HAP-1 (cell line): ENCODE results near the gene APOF.
A peak's percentile ranks its signal among the peaks of the same experiment; 100 is the strongest.
"Not testable (repeated sequence)": the region's sequence is repeated elsewhere in the genome, so short reads cannot be mapped to it uniquely, and the experiment has no call there.

Source experiments
- DNase-seq, 2 experiments: peaks; one replicate each; pipeline ENCODE4 v3.0.0-alpha.2; 2016 to 2020; ENCODE audit warnings: low spot score in 2 of 2
- H3K27me3 ChIP-seq: fragments of 250-450 bp; sonication (Bioruptor Pico); 2 replicates; pipeline ENCODE4 v1.5.1; 2020; ENCODE audit warnings: low read depth, mild to moderate bottlenecking, moderate library complexity
- H3K36me3 ChIP-seq: fragments of 250-450 bp; sonication (Bioruptor Pico); replicated peaks from 2 replicates; pipeline ENCODE4 v1.5.1; 2020; ENCODE audit warnings: mild to moderate bottlenecking
- H3K4me1 ChIP-seq: fragments of 250-450 bp; sonication (Bioruptor Pico); 2 replicates; pipeline ENCODE4 v1.5.1; 2020; ENCODE audit warnings: mild to moderate bottlenecking
- H3K4me3 ChIP-seq: fragments of 250-450 bp; sonication (Bioruptor Pico); 2 replicates; pipeline ENCODE4 v1.5.1; 2020; ENCODE audit warnings: mild to moderate bottlenecking, moderate library complexity
- H3K9me3 ChIP-seq: fragments of 250-450 bp; sonication (Bioruptor Pico); 2 replicates; pipeline ENCODE4 v1.5.1; 2020; ENCODE audit warnings: mild to moderate bottlenecking, moderate library complexity
- in situ Hi-C: fragments of 300-500 bp; cut with MboI; formaldehyde crosslinking; loops from 3 replicates; pipeline ENCODE4 v1.14.3; 2020; ENCODE audit warnings: low sequenced_read_pairs, inconsistent platforms, mixed read lengths

The APOF gene

DNA sequence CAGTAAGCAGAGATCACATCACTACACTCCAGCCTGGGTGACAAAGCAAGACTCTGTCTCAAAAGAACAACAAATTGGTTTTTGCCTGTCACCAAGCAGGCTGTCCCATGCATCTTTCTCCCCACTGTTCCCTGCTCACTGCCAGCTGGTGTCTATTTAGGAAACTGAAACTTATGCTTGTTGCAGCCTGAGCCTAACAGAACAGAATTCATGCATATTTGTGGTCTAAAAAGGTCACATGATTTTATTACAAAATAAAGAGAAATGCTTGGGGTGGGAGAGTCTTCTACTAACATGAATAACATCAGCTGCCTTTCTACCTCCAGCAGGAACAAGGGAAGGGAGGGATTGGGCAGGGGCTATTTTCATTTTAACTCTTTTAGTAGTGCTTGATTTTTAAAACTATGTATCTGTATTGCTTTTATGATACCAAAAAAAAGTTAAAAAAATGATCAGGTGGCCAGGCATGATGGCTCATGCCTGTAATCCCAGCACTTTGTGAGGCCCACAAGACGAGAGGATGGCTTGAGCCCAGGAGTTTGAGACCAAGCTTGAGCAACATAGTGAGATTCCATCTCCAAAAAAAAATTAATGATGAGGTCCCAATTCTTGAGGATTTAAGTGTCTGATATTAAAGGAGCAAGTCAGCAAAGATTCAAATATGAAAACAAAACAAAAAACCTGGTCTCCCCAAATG, 3.7 kb downstream of the APOF start:
- in situ Hi-C loops = no loop called here
- no peaks in the 10 kb centered on the region for H3K9me3 ChIP-seq
- peak in 1 of 2 experiments; percentile 30 for DNase-seq

DNA sequence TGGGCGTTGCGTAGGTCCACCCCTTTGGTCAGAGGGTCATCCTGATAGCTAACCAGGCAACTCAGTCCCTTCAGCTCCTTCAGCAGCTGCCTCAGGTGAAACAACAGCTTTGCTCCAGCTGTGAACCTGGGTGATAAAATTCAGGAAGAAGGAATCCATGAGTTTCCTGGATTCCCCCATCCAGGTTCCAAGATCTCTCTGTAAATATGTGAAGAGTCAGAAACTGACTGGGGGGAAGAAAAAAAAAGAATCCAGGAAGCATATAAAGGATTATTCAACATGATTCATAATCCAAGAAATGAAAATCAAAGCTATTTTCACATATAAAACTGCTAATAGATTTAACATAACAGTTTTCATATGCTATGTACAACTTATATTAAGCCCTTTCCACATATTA, 11.3 kb downstream of the APOF start:
- H3K9me3 ChIP-seq = no peaks in the 10 kb centered on the region
- no peaks in the 10 kb centered on the region for H3K27me3 ChIP-seq
- peaks cover 59% of the 10 kb centered on the region for H3K36me3 ChIP-seq
- in situ Hi-C loops = no loop called here
- no peak overlapping the region for H3K4me3 ChIP-seq
- no peak for DNase-seq
- H3K4me1 ChIP-seq = no peaks in the 10 kb centered on the region

More for the DNA sequence above, 3.7 kb downstream of the APOF start:
- H3K4me1 ChIP-seq = peaks cover 5% of the 10 kb centered on the region; the same call in 1 of the 2 replicates
- H3K36me3 ChIP-seq = peaks cover 17% of the 10 kb centered on the region
- H3K27me3 ChIP-seq = no peaks in the 10 kb centered on the region
- H3K4me3 ChIP-seq = peak overlapping the region; percentile 61

DNA sequence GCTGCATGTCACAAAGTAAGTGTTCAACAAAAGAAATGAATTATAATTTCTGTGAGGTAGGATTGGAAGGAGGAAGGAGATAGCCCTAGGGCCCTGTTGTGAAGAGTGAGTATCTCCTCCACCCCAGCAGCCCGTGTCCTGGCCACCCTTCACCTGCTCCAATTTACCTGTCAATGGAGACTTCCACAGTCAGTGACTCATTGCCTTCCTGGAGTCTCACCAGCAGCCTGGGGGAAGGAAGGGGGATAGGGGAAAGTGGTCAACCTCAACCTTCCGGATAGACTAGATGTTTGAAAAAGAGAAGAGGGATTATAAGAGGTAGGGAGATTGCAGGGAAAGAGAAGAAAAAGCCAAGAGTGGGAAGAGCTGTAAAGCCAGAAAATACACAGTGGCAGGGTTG, 12.0 kb downstream of the APOF start:
- DNase-seq = no peak
- Histone ChIP-seq H3K27me3 (no peaks in the 10 kb centered on the region), H3K36me3 (peaks cover 62% of the 10 kb centered on the region), H3K4me3 (no peak overlapping the region), H3K4me1 (no peaks in the 10 kb centered on the region), H3K9me3 (no peaks in the 10 kb centered on the region)
- in situ Hi-C loops = no loop called here

DNA sequence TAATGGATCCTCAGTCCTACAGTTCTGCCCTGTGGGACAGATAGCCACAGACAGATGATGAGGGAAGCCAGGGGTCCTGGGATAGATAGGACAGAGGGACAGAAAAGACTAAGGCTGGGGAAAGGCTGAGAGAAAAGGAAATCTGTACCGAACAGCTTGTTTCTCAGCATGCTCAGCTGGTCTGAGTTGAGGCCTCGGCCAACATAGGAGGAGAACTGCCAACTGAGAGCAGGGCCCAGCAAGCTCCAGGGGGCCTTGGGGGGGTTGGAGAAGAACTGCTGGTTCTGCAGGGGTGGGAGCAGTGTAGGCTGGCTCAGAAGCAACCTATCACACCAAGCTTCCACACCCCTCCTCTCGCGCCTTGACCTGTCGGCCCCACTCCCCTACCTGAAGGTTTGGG, 13.9 kb downstream of the APOF start:
- peaks cover 54% of the 10 kb centered on the region for H3K36me3 ChIP-seq
- in situ Hi-C loops = no loop called here
- H3K4me1 ChIP-seq = no peaks in the 10 kb centered on the region
- H3K4me3 ChIP-seq = no peak overlapping the region
- no peak for DNase-seq
- H3K9me3 ChIP-seq = no peaks in the 10 kb centered on the region
- H3K27me3 ChIP-seq = no peaks in the 10 kb centered on the region

DNA sequence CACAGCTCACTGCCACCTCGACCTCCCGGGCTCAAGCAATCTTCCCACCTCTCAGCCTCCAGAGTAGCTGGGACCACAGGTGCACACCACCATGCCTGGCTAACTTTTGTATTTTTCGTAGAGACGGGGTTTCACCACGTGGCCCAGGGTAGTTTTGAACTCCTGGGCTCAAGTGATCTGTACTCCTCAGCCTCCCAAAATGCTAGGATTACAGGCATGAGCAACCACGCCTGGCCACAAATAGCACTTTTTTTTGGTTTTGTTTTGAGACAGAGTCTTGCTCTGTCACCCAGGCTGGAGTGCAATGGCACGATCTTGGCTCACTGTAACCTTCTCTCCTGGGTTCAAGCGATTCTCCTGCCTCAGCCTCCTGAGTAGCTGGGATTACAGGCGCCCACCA, 15.4 kb downstream of the APOF start:
- peaks cover 49% of the 10 kb centered on the region for H3K36me3 ChIP-seq
- H3K4me3 ChIP-seq, in situ Hi-C loops, H3K9me3 ChIP-seq, H3K4me1 ChIP-seq, DNase-seq, H3K27me3 ChIP-seq: not testable (repeated sequence)

DNA sequence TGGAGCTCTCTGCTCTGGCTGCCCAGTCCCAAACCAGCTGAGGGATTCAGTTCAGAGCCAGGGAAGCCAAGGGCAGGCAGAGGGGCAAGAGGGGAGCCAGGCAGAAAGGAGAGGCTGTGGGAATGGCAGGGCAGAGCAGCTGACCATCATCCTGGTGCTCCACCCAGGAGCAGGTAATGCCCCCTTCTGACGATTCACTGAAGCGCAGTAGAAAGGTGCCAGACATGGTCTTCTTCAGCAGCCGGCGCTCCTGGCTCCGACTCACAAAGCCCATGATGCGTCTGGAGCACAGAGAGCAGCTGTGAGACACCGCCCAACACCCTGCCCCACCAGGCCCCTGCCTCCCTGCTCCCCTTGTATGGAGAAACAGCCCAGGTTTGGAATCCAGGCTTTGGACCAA, 16.0 kb downstream of the APOF start:
- peaks cover 49% of the 10 kb centered on the region for H3K36me3 ChIP-seq

DNA sequence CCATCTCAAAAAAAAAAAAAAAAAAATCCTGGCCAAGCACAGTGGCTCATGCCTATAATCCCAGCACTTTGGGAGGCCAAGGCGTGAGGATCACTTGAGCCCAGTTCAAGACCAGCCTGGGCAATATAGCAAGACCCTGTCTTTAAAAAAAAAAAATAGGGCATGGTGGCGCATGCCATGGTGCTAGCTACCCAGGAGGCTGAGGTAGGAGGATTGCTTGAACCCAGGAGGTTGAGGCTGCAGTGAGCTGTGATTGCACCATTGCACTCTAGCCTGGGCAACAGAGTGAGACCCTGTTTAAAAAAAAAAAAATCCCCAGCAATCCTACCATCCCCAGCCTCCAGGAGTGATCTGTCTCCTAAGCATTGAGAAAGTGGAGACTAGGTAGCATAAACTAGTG, 20.4 kb downstream of the APOF start:
- H3K4me1 ChIP-seq, H3K4me3 ChIP-seq, H3K27me3 ChIP-seq, H3K9me3 ChIP-seq, in situ Hi-C loops, DNase-seq: not testable (repeated sequence)
- peaks cover 22% of the 10 kb centered on the region for H3K36me3 ChIP-seq

More for the DNA sequence above, 16.0 kb downstream of the APOF start:
- Histone ChIP-seq H3K4me1 (no peaks in the 10 kb centered on the region), H3K4me3 (no peak overlapping the region), H3K27me3 (no peaks in the 10 kb centered on the region), H3K9me3 (no peaks in the 10 kb centered on the region)
- peak in 1 of 2 experiments; percentile 20 for DNase-seq
- in situ Hi-C loops = no loop called here

DNA sequence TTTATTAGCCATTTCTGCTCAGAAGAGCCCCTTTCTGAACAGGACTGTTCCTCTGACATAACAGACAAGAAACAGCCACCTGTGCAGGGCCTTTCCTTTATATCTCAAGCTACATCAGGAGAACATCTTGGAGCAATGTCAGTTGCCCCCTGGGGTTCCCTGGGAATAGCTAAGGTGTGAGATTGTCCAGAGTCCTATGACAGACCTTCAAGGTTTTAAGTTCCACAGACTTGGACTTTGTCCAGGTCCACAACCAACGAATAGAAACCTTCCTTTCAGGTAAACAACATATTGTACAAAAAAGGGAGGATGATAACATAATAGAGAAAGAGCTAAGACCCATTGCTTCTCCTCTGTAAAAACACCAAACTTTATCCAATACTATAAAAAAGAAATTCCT, 21.0 kb downstream of the APOF start:
- H3K4me1 ChIP-seq = no peaks in the 10 kb centered on the region
- no peak for DNase-seq
- H3K36me3 ChIP-seq = peaks cover 22% of the 10 kb centered on the region
- no peak overlapping the region for H3K4me3 ChIP-seq
- in situ Hi-C loops = no loop called here
- no peaks in the 10 kb centered on the region for H3K27me3 ChIP-seq
- H3K9me3 ChIP-seq = no peaks in the 10 kb centered on the region

DNA sequence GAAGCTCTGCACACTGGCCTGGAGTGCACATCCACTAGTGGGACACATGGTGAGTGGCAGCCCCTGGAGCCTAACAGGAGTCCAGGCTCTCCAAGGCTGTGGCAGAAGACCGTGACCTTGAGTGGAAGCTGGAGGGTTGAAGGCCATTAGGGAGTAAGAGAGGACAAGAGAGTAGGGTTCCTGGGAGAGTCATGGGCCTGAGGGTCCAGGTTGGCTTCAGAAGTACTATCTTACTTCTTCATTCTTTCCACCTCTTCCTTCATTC, 23.6 kb downstream of the APOF start:
- H3K4me1 ChIP-seq = peaks cover 3% of the 10 kb centered on the region
- no peaks in the 10 kb centered on the region for H3K9me3 ChIP-seq
- peaks cover 10% of the 10 kb centered on the region for H3K36me3 ChIP-seq
- no peaks in the 10 kb centered on the region for H3K27me3 ChIP-seq
- in situ Hi-C loops = no loop called here
- DNase-seq = no peak
- no peak overlapping the region for H3K4me3 ChIP-seq

DNA sequence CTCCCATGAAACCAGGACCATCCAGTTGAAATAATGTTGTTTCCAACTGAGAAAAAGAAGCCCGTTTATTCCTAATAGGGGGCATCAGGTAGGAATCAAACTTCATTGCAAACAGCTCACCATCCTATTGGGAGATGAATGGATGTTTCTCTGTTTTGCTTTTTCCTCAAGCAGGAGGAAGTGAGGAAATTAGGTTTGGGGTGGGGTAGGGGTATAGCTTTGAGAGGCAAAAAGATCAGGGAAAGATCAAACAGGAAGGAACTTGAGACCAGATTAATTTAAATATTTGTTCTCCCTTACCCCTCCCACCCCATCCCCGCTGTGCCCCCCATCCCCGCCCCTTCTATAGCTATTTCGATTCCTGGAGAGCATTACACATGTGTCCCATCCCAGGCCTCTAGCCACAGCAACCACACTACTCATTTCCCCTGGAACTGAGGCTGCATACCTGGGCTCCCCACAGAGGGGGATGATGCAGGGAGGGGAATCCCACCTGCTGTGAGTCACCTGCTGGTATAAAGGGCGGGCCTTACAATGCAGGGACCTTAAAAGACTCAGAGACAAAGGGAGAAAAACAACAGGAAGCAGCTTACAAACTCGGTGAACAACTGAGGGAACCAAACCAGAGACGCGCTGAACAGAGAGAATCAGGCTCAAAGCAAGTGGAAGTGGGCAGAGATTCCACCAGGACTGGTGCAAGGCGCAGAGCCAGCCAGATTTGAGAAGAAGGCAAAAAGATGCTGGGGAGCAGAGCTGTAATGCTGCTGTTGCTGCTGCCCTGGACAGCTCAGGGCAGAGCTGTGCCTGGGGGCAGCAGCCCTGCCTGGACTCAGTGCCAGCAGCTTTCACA, 24.1 kb downstream of the APOF start, which contains the start of gene IL23A:
TSS of gene IL23A (plus strand) at position 577 of the 850 bp plus-strand sequence. CDS start at position 738, 161 bp downstream.
- no peak for DNase-seq
- in situ Hi-C loops = no loop called here
- Histone ChIP-seq H3K4me3 (no peak within 1 kb of the TSS), H3K27me3 (no peaks in the 10 kb centered on the region), H3K36me3 (peaks cover 4% of the 10 kb centered on the region), H3K9me3 (no peaks in the 10 kb centered on the region), H3K4me1 (peaks cover 3% of the 10 kb centered on the region)

DNA sequence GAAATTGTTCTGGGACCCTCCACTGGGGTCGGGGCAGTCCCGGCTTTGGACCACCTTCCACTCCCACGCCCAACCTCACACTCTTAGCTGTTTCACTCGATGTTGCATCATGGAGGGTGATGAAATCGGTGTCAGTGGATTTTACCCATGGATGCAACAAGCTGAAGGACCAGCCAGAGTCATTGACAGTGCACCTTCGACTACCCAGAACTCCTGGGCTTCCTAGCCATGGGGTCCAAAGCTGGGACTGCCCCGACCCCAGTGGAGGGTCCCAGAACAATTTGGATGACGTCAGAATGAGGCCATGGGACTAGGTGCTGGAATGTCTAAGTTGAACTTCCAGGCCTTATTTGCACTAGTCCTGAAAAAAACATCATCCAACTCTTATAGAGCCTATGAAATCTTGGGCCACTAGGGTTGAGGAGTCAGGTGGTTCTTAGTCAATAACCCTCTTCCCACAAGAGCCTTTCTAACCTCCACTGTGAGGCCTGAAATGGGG, 24.9 kb downstream of the APOF start:
- DNase-seq = no peak
- Histone ChIP-seq H3K4me1 (peaks cover 9% of the 10 kb centered on the region), H3K27me3 (no peaks in the 10 kb centered on the region), H3K4me3 (no peak overlapping the region), H3K36me3 (0 out of 2 replicates have a peak, but pooled peaks cover 3% of the 10 kb centered on the region), H3K9me3 (no peaks in the 10 kb centered on the region)
- in situ Hi-C loops = no loop called here

DNA sequence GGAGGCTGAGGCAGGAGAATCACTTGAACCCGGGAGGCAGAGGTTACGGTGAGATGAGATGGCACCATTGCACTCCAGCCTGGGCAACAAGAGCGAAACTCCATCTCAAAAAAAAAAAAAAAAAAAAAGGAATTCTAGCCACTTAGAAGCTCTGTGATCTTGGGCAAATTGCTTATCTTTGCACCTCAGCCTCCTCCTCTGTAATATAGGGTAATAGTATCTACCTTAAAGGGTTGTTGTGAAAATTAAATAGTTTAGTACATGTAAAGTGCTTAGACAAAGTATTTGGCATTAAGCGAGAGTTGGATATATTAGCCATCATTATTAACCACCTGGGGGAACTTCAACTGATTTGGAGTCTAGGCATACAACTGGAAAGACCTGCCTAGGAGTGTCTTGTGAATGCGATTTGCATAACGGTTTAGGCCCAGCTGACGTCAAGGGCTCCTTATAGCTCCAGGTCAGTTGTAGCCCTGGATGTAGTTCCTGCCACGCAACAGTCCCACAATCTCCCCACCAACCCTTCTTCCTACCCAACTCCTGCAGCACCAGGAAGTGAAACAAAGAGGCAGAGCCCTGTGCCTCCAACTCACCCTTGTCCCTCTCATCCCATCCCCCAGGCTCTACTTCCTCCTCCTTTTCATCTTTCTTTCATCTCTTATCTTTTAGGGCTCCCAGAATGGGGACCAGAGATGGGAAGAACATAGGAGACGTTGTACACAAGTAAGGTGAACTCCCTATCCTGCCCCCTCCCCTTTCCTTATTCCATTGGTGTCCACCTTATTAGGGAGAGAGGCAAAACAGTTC, 26.1 kb downstream of the APOF start:
- no peak for DNase-seq
- 0 out of 2 replicates have a peak, but pooled peaks cover 3% of the 10 kb centered on the region for H3K36me3 ChIP-seq
- in situ Hi-C loops = no loop called here
- no peaks in the 10 kb centered on the region for H3K9me3 ChIP-seq
- H3K4me3 ChIP-seq = no peak overlapping the region
- no peaks in the 10 kb centered on the region for H3K27me3 ChIP-seq
- H3K4me1 ChIP-seq = peaks cover 10% of the 10 kb centered on the region

DNA sequence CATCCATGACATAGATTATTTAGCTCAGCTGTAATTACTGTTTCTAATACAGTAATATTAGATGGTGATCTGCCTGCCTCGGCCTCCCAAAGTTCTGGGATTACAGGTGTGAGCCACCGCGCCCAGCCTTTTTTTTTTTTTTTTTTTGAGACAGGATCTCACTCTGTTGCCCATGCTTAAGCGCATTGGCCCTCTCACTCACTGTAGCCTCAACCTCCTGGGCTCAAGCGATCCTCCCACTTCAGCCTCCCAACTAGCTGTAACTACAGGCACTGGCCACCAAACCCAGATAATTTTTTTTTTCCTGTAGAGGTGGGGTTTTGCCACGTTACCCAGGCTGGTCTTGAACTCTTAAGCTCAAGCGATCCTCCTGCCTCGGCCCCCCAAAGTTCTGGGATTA, 27.1 kb downstream of the APOF start:
- in situ Hi-C loops, H3K4me3 ChIP-seq, DNase-seq, H3K27me3 ChIP-seq, H3K36me3 ChIP-seq, H3K9me3 ChIP-seq: not testable (repeated sequence)
- peaks cover 10% of the 10 kb centered on the region for H3K4me1 ChIP-seq

DNA sequence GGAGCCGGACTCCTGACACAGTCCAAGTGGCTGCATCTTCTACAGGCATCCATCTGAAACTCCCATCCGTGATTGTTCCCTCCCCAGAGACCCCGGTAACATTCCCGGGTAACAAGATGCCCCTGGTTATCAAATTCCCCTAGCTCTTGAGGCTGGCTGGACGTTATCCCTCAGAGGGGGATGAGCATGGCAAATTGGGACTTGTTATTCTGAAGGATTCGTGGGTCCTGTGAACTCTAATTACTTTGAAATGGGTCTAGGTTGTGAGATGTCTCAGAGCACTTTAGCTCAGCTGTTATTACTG, 28.2 kb downstream of the APOF start:
- in situ Hi-C loops = no loop called here

More for the DNA sequence above, 28.2 kb downstream of the APOF start:
- no peaks in the 10 kb centered on the region for H3K36me3 ChIP-seq
- H3K4me3 ChIP-seq = peak overlapping the region; percentile 44
- H3K9me3 ChIP-seq = no peaks in the 10 kb centered on the region
- DNase-seq = no peak
- H3K4me1 ChIP-seq = peaks cover 10% of the 10 kb centered on the region
- H3K27me3 ChIP-seq = no peaks in the 10 kb centered on the region
